Brain pericyte (primary cell): Measurements from ENCODE around the gene ATXN1.

ENCODE experiments used
- DNase-seq: peaks from one replicate; pipeline ENCODE4 v3.0.0-alpha.2; 2012; ENCODE audit warnings: low read depth, low spot score

Gene ATXN1

DNA sequence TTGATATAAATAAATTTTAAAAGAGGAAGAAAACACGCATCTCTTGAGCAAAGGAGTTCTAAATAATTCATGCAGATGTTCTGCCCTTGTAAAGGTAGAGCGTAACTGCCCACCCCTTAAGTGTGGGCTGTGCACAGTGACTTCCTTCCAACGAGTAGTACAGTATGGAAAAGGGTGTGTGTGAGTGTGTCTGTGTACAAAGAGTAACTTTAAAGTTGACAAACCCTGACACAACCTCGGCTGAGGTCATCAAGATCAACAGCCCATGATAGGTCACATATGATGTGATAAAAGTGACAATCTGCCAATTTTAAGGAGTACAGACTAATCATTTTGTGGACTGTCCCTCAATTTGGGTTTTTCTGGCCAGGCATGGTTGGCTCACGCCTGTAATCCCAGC, 225.7 kb downstream of the ATXN1 start:
- DNase-seq, result no peak

GRCh38 chr6:16533721-16534136, 227.5 kb downstream of the ATXN1 start:
- no peak for DNase-seq

- no peak for DNase-seq
Observed at GRCh38 chr6:16533210-16533609, 228.1 kb downstream of the ATXN1 start.

- DNase-seq, result no peak
Observed at GRCh38 chr6:16527691-16528090, 233.6 kb downstream of the ATXN1 start.

DNA sequence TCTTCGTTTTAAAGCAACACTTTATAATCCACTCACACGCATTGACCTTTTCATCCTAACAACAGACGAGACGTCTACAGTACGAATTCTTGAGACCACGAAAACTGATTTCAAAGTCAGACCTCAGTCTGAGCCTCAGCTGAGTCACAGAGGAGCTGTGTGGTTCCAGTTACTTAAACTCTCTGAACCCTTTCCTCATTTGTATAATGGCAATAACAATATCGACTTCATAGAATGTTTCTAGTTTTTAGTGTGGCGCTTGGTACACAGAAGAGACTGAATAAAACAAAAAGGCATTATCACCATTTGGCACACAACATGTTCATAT, 236.9 kb downstream of the ATXN1 start:
- no peak for DNase-seq

- peak; percentile 47 for DNase-seq
Observed at GRCh38 chr6:16523606-16524379, 237.5 kb downstream of the ATXN1 start.

- no peak for DNase-seq
Observed at GRCh38 chr6:16522937-16523336, 238.3 kb downstream of the ATXN1 start.

DNA sequence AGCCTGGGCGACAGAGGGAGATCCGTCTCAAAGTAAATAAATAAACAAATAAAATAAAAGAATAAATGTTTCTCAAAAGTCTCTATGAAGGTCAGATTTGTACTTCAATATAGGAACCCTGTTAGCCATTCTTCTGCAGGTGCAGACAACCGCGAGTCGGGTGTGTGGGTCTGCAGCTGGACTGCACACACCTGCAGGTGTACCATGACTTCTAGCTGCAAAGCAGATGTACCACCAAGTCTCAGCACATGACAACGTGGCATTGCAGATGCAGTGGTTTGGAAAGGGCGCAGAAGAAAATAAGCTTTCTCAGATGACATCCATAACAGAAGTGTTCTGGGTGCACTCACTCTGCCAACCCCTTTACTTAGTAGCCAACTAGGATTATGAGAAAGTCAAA, 239.7 kb downstream of the ATXN1 start:
- DNase-seq, result no peak

DNA sequence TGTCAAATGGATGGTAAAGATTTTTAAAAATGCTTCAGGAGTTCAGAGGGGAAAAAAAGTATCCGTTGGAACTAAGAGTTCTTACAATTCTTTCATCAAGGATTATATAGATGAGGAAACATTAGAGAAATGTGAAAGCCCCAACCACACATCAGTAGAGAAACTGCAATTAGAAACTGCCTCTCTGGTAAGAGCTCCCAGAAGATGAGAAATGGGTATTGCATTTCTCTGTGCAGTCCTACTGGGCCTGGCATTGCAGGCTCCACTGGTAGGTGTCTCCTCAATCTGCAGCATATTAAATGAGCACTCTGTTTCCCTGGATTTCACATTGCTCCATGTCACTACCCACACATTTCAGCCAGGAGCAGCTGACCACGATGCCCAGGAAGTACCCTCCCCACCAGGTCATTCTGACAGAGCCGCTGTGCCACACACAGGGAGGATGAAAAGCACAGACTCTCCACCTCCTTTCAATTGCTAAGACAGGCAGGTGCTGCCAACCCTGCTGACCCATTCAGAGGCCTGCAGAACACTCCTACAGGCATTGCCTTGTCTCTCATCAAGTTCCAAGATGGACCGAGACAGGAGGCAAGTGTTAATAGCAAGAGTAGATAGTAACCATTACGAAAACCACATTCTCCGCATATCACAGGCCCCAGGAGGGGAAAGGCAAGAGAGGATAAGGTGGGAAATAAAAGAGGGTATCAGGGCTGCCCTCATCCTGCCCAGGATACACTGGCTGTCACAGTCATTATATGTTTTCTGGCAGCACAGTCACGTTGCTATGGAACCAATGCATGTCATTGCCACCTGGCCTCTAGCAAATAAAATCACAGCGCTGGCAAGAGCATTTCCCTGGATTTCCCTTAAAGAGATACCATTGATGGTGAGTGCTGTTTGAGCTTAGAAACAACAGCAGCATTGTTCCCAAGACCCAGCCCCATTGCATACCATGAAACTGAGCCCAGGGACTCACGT, 241.7 kb downstream of the ATXN1 start:
- DNase-seq, result no peak

GRCh38 chr6:16518265-16518664, 243.0 kb downstream of the ATXN1 start:
- DNase-seq, result no peak

DNA sequence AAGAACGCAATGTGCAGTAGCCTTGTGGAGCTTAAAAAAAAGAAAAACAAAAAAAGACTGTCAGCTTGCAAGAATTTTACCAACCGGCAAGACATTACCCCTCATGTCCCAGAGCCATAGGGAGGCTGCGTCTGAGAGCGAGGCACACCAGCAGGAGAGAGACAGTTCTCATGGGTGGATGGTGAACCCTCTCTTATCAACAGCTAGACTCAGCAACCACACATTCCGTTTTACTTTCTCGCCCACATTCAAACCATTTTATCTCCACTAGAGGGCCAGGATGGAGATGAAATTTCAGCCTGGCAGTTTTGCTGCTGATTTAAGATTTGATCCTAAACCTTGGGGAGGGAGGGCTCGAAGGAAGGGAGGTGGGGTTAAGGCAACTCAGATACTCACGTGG, 247.0 kb downstream of the ATXN1 start:
- DNase-seq, result no peak

DNA sequence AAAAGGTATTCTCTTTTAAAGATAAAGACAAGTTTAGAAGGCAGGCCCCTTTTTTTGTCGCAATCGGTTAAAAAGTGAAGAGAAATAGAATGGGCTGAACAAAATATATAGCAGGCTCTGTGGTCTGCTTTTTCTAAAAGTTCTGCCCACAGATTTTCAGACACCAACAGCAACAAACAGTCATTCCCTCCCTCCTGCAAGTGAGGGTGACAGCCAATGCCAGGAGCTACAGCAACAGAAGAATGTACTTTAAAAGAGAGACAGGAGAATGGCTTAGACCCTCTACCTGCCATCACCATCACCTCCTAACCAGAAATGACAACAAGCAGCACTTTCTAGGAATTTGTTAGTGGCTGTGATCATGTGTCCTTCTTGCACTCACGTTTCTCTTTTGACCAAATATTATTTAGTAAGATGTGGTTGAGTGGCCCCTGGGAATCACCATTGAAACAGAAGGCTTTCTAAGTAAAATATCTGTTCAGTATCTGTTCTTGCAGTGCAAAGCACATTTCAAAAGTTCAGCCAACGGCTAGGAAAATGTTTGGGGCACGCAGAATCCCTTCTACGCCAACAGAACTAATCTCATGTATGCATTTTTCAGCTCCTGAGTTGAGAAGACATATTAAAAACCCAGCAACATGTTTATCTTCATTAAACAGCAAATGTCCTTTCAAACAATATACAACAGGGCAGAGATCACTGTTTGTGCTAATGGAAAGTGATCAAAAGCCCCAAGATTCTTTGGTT, 248.5 kb downstream of the ATXN1 start:
- no peak for DNase-seq

GRCh38 chr6:16511723-16512489, 249.4 kb downstream of the ATXN1 start:
- DNase-seq, result no peak

DNA sequence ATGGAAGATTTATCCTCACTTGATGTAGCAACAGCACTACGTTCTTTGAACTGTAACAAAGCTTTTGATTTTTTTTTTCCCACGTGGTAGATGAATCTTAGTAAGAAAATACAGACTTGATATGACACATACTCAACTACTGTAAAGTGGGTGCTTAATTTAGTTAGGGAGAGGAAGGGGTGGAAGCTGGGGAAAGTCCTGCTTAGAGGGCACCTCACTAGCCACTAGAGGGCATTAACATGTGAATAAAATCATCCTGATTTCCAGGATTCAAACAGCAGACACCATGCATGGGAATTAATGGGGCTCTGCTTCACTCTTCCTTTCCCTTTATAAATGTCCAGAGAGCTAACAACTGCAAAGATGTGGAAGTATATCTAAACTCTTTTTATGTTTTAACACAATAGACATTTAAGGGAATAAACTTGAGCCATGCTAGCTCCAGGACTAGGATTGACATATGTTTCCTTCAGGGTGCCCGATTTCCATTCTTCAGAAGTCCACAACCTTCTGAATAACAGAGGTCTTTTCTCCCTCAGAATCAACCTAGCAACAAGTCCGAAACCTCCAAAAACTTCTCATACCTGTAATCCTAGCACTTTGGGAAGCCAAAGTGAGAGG, 250.1 kb downstream of the ATXN1 start:
- DNase-seq, result no peak

DNA sequence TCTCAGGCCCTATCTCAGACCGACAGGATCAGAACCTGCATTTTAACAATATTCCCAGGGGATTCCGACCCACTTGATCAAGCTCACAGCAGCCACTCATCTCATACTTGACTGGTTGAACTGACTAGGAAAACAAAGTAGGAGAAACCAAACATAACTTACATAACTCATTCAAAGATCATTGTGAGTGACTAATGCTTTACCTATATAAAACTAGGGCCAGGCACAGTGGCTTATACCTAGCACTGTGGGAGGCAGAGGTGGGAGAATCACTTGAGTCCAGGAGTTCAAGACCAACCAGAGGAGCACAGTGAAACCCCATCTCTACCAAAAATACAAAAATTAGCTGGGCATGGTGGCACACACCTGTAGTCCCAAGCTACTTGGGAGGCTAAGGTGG, 251.0 kb downstream of the ATXN1 start:
- DNase-seq, result no peak

GRCh38 chr6:16508959-16509358, 252.3 kb downstream of the ATXN1 start:
- DNase-seq, result no peak

DNA sequence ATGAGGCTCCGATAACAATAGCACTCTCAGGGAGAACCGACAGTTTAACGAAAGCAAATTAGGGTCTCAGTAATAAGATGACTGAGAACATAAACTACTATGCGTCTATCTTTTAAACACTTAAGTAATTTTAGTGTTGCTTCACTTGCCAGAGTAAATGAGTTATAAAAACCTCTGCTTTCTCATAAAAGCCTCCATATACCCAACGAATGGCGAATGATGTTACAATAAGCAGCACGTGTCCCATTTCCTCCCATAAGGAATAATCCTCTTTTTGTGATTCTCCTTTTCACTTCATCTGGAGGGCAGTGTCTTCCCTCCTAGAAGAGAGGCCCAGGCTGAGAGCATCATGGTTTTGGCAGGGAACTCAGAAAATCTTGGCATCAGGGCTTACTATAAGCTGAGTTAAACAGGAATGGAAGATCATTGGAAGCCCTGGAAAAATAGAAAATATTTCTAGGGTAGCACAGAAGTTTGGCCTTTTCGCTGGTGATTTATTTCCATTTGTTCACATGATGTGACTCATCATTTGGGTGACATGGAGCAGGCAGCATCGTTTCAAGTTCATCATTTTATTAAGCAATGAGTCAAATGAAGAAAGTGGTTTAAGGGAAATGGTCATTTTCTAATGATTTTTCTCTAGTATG, 255.4 kb downstream of the ATXN1 start:
- DNase-seq, result no peak

DNA sequence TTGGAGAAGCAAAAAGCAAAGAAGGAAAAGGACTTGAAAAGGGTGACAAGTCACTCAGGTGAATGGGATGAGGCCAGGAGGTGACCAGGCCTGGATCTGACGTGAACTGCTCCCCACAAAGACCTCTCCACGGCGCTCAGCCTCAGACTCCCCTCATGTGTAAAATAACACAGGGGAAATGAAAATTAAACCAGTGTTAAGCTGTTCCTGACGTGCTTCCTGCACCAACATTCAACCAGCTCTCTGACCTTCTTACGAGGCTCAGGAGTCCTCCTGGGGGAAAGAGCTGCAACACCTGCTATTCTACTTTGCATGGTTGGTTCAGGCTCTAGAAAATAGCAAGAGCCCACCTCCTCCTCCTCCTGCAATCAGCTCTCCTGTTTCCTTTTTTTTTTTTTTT, 256.7 kb downstream of the ATXN1 start:
- DNase-seq, result no peak

- no peak for DNase-seq
Observed at GRCh38 chr6:16503970-16504415, 257.3 kb downstream of the ATXN1 start.

DNA sequence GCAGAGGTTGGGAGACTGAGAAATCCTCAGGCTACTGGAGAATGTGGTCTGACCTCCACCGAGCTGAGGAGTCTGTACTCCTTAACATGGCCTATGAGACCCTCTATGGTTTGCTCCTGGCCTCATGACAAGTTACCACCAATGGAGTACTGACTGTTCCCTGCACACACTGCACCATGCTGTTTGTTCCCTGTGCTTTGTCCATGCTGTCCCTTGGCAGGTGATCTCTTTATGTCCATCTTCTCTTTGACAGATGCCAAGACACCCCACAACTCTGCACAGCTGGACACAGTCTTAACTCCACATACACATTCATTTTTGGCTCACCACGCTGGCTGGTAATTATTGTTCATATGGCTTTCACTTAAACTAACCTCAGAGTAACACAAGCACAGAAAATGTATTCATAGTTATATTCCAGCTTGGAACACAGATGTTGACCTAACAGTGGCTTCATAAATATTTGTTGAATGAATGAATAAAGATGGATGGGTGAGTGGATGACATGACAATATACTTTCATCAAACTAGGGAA, 258.0 kb downstream of the ATXN1 start:
- no peak for DNase-seq
